Measurements from ENCODE around the gene BHLHE40.

BHLHE40 gene

GRCh38 chr3:5032844-5033243 lies 53.6 kb downstream of the BHLHE40 start:
- no peak for DNase-seq
- TF ChIP-seq POLR2A (IDR thresholded peaks at IDR 0.05; ENCODE audit: low read length) (no peak), GATA1 (IDR thresholded peaks at IDR 0.05; ENCODE audit: low read depth, low read length) (no peak)
